Osteoblast (primary cell): ENCODE data around the gene ADAMTS9. TPM values are rescaled to one million over a fixed set of nuclear protein-coding genes. Genes with fewer than 3 reads are reported as not detected.
A peak's percentile ranks its signal among the peaks of the same experiment; 100 is the strongest.

Experiments
- DNase-seq: peaks from one replicate; pipeline ENCODE4 v3.0.0; 2011; ENCODE audit warnings: low spot score, mixed read lengths; ENCODE audit not compliant: insufficient read length; ENCODE audit errors: missing footprints
- H2AFZ ChIP-seq: 2 replicates; pipeline ENCODE4 v1.6.0; 2011; ENCODE audit warnings: mild to moderate bottlenecking, low read length
- H3K27ac ChIP-seq: 2 replicates; pipeline ENCODE4 v1.5.1; 2011; ENCODE audit warnings: mild to moderate bottlenecking, low read depth, low read length, moderate library complexity
- H3K27me3 ChIP-seq: 2 replicates; pipeline ENCODE4 v1.6.0; 2012; ENCODE audit warnings: mild to moderate bottlenecking, control low read depth, inconsistent platforms, low read length, moderate library complexity; ENCODE audit not compliant: insufficient read depth
- H3K36me3 ChIP-seq: 2 replicates; pipeline ENCODE4 v1.5.1; 2011; ENCODE audit warnings: mild to moderate bottlenecking, low read length, control low read depth, moderate library complexity; ENCODE audit not compliant: insufficient read depth
- H3K4me1 ChIP-seq: 2 replicates; pipeline ENCODE4 v1.5.1; 2011; ENCODE audit warnings: mild to moderate bottlenecking, low read length, control low read depth, moderate library complexity; ENCODE audit not compliant: insufficient read depth
- H3K4me2 ChIP-seq: 2 replicates; pipeline ENCODE4 v1.6.0; 2011; ENCODE audit warnings: mild to moderate bottlenecking, low read length; ENCODE audit not compliant: insufficient read depth
- H3K4me3 ChIP-seq: fragments of 200-600 bp; sonication (generic); 3 replicates; pipeline ENCODE4 v1.5.1; 2012; ENCODE audit warnings: mild to moderate bottlenecking, low read length, inconsistent platforms; ENCODE audit not compliant: insufficient read depth
- H3K79me2 ChIP-seq: 2 replicates; pipeline ENCODE4 v1.6.0; 2012; ENCODE audit warnings: mild to moderate bottlenecking, low read length, control low read depth, inconsistent platforms; ENCODE audit not compliant: insufficient read depth
- H3K9me3 ChIP-seq: 2 replicates; pipeline ENCODE4 v1.5.1; 2011; ENCODE audit warnings: low read depth, low read length, control low read depth
- H4K20me1 ChIP-seq: 2 replicates; pipeline ENCODE4 v1.6.0; 2012; ENCODE audit warnings: mild to moderate bottlenecking, low read length, control low read depth; ENCODE audit not compliant: insufficient read depth
- total RNA-seq: library from RNA; depleted of rRNA; stranded (reverse); fragments of >200 nt; gene quantifications from 2 replicates; pipeline ENCODE4 v1.2.3, GENCODE V29; 2012
- TF ChIP-seq, protein P1 (sequence below): IDR thresholded peaks from 2 replicates; pipeline ENCODE4 v1.5.1; 2011; ENCODE audit warnings: mild to moderate bottlenecking, low read depth, low read length, moderate library complexity; ENCODE audit errors: extremely low read depth

ADAMTS9 gene, protein sequence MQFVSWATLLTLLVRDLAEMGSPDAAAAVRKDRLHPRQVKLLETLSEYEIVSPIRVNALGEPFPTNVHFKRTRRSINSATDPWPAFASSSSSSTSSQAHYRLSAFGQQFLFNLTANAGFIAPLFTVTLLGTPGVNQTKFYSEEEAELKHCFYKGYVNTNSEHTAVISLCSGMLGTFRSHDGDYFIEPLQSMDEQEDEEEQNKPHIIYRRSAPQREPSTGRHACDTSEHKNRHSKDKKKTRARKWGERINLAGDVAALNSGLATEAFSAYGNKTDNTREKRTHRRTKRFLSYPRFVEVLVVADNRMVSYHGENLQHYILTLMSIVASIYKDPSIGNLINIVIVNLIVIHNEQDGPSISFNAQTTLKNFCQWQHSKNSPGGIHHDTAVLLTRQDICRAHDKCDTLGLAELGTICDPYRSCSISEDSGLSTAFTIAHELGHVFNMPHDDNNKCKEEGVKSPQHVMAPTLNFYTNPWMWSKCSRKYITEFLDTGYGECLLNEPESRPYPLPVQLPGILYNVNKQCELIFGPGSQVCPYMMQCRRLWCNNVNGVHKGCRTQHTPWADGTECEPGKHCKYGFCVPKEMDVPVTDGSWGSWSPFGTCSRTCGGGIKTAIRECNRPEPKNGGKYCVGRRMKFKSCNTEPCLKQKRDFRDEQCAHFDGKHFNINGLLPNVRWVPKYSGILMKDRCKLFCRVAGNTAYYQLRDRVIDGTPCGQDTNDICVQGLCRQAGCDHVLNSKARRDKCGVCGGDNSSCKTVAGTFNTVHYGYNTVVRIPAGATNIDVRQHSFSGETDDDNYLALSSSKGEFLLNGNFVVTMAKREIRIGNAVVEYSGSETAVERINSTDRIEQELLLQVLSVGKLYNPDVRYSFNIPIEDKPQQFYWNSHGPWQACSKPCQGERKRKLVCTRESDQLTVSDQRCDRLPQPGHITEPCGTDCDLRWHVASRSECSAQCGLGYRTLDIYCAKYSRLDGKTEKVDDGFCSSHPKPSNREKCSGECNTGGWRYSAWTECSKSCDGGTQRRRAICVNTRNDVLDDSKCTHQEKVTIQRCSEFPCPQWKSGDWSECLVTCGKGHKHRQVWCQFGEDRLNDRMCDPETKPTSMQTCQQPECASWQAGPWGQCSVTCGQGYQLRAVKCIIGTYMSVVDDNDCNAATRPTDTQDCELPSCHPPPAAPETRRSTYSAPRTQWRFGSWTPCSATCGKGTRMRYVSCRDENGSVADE (N-terminal part only)
- 2.7 and 4.0 TPM in 2 replicates for total RNA-seq

DNA sequence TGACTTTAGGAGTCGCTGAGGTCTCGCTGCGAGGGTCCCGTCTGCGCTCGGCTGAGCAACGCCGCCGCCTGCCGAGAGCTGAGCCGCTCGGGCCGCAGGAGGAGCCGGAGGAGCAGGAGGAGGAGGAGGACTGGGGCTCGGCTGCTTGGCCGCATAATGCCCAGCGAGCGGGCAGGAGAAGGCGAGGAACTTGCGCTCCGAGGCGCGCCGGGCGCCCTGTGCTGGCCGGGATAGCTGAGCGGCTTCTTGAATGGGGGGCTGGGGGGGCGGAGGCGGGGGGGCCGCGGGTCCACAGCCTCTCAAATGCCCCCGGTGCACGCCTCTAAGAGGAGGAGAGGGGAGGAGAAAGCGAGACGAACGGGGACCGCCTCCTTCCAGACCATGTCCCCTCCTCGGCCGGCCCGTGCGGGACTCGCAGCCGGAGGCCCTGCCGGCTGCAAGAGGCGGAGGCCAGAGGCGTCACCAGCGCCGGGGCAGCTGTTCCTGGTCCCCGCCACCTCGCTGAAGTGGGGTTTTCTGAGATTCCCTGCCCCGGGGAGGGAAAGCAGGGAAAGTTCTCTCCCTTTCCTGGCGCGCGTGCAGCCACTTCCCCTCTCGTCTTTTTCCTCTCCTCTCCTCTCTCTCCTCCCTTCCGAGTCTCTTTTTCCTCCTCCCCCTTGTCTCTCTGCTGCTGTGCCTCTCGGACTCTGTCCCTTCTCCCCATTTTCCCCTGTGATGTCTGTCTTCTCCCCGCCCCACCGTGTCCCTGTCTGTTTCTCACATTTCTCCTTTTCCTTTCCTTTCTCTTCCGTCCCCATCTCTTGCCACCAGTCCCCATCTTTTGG, at the start of gene ADAMTS9:
TSS of gene ADAMTS9 (minus strand) at position 220 of the 824 bp plus-strand sequence. CDS start 343 bp downstream, outside the sequence.
- Histone ChIP-seq H3K9me3 (no peaks in the 10 kb centered on the region), H2AFZ (peak within 1 kb of the TSS; percentile 99), H3K27me3 (peaks cover 10% of the 10 kb centered on the region), H3K4me3 (peak within 1 kb of the TSS; percentile 80), H3K4me2 (peak within 1 kb of the TSS; percentile 86), H3K27ac (peak within 1 kb of the TSS; percentile 53), H3K79me2 (no peaks in the 10 kb centered on the region), H3K36me3 (no peaks in the 10 kb centered on the region), H3K4me1 (peaks cover 24% of the 10 kb centered on the region), H4K20me1 (no peaks in the 10 kb centered on the region)
- DNase-seq = peak; percentile 84
- TF ChIP-seq, protein P1, sequence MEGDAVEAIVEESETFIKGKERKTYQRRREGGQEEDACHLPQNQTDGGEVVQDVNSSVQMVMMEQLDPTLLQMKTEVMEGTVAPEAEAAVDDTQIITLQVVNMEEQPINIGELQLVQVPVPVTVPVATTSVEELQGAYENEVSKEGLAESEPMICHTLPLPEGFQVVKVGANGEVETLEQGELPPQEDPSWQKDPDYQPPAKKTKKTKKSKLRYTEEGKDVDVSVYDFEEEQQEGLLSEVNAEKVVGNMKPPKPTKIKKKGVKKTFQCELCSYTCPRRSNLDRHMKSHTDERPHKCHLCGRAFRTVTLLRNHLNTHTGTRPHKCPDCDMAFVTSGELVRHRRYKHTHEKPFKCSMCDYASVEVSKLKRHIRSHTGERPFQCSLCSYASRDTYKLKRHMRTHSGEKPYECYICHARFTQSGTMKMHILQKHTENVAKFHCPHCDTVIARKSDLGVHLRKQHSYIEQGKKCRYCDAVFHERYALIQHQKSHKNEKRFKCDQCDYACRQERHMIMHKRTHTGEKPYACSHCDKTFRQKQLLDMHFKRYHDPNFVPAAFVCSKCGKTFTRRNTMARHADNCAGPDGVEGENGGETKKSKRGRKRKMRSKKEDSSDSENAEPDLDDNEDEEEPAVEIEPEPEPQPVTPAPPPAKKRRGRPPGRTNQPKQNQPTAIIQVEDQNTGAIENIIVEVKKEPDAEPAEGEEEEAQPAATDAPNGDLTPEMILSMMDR = no peak

DNA sequence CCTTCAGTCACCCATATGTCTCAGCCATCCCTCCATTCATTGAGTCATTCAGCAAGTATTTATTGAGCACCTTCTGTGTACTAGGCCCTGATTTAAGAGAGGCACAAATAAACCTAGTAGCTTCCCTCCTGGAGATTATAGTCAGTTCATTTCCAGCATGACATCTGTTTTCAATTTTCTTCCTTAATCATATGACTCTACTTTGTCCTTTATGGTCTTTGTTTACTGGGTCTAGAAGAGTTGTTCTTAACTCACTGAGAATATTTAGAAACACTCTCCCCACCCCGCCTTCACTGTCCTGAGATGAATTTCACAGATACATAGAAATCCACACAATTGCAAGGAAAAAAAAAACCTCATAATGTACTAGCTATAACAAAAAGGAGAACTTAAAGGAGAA, 44.8 kb upstream of the ADAMTS9 start:
- DNase-seq = no peak
- H3K4me3 ChIP-seq = no peak overlapping the region
- TF ChIP-seq, protein P1 = no peak

DNA sequence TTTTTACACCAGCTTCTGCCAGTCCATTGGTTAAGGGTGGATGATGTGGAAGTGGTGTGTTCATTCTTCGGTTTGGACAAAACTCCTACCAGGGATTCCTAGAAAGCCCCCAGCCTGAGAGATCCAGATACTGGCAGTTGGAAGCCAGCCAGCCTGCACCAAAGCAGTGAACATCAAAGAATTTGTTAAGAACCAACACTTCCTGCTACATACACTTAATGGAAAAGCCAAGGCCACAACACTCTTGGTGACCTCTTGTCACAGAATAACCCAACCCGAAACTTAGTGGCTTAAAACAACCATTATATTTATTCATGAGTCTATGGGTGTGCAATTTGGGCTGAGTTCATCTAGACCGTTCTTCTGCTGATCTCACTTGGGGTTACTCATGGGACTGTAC, 42.9 kb upstream of the ADAMTS9 start:
- TF ChIP-seq, protein P1 = no peak
- no peak overlapping the region for H3K4me2 ChIP-seq
- no peak overlapping the region for H3K4me3 ChIP-seq
- H3K27me3 ChIP-seq = no peaks in the 10 kb centered on the region
- H3K36me3 ChIP-seq = no peaks in the 10 kb centered on the region
- no peak for DNase-seq
- no peaks in the 10 kb centered on the region for H3K9me3 ChIP-seq
- no peaks in the 10 kb centered on the region for H4K20me1 ChIP-seq
- no peaks in the 10 kb centered on the region for H3K79me2 ChIP-seq
- no peaks in the 10 kb centered on the region for H3K4me1 ChIP-seq
- H2AFZ ChIP-seq = no peak overlapping the region
- H3K27ac ChIP-seq = no peak overlapping the region

More for the DNA sequence above, 44.8 kb upstream of the ADAMTS9 start:
- Histone ChIP-seq H2AFZ (no peak overlapping the region), H3K36me3 (no peaks in the 10 kb centered on the region), H3K79me2 (no peaks in the 10 kb centered on the region), H3K4me2 (no peak overlapping the region), H3K9me3 (no peaks in the 10 kb centered on the region), H3K27ac (no peak overlapping the region), H4K20me1 (no peaks in the 10 kb centered on the region), H3K27me3 (no peaks in the 10 kb centered on the region), H3K4me1 (no peaks in the 10 kb centered on the region)
